HG03095 (cell line): ENCODE measurements around the gene PTGES2.
"Not testable (repeated sequence)": the region's sequence is repeated elsewhere in the genome, so short reads cannot be mapped to it uniquely, and the experiment has no call there.

ENCODE experiments used
- ATAC-seq: cut with Tn5 transposase; IDR thresholded peaks from one replicate; pipeline ENCODE4 v1.9.1; 2021; ENCODE audit warnings: moderate library complexity; ENCODE audit not compliant: unreplicated experiment

PTGES2 gene

DNA sequence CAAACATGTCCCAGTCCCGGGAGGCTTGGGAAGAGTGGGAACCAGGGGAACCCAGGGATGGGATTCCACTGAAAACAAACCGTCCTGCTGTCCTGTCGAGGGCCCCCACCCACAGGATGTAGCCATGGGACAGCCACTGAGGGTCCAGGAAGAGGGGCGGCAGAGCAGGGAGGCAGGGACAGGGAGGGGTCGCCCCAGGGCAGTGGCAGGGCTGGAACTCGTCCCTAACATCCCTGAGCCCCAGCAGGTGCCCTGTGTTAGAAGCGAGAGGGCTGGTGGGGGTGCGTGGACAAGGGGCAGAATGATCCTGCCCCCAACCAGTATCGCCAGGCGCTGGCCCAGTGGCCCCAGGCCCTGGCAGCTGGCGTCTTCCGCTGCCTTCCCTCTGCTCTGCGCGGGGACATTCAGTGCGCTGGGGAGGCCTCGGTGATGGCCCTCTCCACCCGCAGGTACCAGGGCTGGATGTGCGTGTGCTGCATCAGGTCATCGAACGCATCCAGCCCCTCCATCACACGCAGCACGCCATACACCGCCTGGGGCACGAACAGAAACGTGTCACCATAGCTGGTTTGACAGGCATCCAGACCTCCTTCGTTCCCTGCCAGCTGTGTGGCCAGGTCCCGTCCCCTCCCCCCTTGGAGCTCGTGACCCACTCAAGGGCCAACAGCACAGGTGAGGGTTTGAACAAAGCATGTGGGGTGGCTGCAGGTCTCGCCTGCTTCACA is 6.6 kb downstream of the PTGES2 start:
- no peak for ATAC-seq

DNA sequence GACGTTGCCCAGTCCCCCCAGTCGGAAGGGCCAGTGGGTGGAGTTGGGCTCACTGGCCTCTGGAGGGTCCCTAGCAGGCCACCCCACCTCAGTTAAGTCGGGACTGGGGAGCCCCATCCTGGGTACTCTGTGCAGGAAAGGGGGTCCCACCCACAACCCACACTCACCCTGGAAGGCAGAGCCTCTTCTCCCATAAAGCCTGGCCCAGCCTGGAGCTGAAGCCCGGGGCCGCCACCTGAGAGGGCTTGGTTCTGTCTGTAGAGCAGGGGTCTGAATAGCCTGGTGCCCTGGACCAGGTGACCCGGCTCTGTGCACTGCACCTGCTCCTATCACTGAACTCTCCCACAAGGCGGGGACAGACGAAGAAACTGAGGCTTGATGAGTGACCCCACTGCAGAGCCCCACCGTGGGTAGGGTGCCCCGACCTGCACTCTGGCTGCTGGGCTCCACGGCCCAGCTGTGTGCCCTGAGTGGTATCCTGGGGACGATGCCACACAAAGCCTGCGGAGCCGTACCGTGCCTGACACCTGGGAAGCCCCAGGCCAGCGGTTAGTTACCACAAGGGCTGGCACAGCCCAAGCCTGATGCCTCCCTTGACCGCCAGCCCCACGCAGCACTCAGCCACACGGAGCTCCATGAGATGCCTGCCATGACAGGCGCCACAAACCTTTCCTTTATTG is 7.3 kb downstream of the PTGES2 start:
- no peak for ATAC-seq

DNA sequence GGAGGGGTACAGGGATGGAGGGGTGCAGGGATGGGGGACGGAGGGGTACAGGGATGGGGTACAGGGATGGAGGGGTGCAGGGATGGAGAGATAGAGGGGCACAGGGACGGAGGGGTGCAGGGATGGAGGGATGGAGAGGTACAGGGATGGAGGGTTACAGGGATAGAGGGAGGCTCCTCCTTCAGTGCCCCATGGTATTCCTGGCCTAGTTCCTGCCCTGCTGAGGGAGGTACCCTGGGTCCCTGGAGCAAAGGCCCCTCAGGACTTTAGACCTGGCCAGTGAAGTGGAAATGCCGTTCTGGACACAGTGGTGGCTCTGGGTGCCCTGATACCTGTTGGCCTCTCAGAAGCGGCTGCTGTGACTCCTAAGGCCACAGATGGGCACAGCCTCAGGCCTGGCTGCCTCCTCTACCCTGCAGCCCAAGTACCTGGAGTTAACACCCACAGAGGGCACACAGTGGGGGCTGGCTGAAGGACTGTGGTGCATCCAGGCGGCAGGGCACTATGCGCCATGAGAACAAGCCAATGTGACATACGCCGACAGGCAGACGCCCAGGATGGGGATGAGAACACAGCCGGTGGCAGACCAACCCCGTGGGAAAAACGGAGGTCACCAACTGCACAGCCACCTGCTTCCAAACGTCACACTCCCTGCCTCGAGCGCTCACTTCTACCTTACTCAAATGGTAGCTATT is 8.4 kb downstream of the PTGES2 start:
- ATAC-seq, result no peak

DNA sequence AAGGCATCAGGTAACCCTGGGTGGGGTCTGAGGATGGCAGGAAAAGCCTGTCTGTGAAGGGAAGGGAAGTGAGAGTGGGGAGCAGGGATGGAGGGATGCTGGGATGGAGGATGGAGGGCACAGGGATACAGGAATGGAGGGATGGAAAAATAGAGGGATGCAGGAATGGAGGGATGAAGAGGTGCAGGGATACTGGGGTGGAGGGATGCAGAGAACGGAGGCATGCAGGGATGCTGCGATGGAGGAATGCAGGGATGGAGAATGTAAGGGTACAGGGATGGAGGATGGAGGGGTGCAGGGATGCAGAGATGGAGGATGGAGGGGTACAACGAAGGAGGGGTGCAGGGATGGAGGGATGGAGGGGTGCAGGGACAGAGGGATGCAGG is 9.1 kb downstream of the PTGES2 start:
- ATAC-seq, result no peak

DNA sequence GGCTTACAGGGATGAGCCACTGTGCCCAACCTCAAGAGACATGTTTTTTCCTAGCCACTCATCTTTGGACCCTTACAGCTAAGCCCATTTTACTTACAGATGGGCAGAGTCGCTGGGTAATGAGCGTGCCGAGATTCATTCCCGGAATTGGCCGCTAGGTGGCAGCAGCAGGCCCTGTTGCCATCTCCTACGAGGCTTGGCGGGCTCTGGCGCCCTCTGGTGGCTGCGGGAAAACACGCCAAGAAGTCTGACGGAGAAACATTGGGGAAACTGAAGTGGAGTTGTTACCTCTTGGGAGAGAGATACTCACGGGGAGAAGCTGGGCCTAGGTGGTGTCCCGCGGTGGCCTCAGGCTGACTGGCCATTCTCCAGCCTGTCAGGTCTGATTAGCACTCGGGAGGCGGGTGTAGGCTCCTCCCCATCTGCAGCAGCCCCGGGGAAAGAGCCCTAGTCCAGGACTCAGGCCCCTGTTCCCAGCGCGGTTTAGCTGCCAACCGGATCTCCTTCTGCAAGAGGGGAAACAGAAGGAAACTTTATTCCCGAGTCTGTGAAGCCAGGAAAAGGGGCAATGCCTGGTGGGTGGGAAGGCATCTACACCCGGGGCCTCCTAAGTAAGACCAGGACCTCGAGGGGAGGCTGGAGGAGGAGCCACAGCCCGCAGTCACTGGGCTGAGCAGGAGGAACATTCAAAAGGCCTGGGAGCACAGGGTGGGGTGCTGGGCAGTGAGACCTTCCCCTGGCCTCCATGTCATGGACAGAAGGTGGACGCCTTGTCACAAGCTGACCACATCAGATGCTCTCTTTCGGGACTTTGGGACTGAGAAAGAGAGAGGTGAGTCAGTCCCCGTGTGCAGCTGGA is 9.7 kb downstream of the PTGES2 start:
- ATAC-seq, result no peak

DNA sequence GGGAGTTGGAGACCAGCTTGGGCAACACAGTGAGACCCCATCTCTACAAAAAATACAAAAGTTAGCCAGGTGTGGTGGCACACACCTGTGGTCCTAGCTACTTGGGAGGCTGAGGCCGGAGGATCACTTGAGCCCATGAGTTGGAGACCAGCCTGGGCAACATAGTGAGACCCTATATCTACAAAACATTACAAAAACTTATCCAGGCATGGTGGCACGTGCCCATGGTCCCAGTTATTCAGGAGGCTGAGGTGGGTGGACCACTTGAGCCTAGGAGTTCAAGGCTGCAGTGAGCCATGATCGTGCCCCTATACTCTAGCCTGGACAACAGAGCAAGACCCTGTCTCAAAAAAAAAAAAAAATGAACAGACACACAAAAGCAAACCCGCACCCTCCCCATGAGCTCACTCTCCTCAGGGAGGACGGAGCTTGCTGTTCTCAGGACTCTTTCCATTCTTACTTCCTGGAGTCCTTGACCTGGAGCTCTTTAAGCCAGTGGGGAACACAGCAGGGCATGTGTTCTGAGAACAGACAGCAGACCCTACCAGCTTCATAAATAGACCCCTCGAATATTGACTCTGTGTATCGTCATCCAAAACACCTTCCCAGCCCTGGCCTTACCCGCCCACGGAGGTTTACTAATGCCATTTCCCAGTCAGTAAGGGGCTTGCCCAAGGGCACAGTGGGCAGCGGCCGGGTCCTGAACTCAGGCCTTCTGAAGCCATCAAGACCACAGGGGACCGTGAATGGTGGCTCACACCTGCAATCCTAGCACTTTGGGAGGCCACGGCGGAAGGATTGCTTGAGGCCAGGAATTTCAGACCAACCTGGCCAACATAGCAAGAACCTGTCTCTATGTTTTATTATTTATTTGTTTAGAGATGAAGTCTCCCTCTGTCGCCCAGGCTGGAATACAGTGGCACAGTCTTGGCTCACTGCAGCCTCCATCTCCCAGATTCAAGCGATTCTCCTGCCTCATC is 11.1 kb downstream of the PTGES2 start:
- ATAC-seq, result no peak

DNA sequence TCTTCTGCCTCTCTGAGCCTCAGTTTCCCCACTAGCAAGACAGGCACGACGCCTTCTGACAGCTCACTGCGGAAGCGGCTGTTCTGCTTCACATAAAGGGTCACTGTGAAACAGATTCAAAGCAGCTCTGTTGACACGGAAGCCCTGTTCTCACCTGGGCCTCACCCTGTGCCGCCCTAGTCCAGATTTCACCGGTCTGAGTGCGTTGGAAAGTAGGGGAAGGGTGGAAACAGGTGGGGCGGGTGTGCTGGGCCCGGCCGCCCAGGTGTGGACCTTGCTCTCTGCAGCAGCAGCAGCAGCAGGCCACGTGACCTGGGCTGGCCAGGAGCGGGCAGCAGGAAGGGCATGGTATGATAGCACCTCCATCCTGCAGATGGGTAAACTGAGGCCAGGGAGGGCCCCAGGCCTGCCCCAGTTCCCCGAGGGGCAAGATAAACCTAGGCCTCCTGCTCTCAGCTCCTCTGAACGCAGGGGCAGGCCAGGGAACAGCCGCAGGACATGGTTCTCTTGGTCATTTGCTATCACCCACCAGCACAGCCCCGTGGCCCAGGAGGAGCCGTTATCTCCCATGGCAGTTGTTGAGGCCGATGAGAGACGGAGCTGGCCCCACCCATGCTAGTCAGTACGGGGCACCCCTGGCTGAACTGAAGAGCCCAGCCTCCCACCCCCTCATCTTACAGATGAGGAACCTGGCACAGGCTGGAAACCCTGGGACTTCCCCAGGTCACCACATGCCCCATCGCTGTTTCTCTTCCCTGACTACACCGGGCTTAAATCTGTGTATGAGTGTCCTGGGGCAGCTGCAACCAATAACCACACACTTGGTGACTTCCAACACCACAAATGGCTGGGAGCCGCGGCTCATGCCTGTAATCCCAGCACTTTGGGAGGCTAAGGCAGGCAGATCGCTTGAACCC is 12.1 kb downstream of the PTGES2 start:
- no peak for ATAC-seq

DNA sequence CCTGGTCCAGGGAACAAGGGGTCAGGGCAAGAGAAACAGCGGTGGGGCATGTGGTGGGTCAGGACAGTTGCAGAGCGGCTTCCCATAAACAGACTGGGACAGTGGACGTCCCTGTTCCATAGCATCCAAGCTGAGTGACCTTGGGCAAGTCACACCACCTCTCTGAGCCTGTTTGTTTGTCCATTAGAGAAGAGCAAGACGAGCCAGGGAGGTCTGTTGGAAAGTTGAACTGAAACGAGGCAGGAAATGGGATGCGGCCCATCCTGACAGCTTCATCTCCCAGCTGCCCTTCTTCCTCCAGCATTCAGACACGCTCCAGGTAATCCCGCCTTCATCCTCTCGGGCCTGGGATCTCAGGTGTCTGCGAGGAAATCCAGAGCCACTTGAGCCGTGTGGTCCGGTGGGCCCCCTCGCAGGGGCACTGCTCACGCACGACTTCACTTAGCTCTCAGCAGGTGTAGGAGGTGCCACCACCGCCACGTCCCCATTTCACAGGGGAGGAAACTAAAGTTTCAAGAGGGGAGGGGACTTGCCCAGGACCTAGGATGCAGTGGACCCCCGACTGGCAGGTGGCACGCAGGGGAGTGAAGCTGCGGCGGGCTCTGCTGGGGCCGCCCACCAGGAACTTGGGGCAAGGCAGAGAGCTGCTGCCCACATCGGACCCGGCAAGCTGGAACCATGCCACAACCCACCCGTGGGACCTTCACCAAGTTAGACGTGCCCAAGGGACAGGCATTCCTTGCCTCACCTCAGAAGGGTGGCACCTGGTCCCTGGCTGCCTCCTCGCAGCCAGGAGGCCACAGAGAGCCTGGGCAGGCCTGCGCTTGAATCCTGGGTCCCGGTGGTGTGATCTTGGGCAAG is 13.0 kb downstream of the PTGES2 start:
- no peak for ATAC-seq

DNA sequence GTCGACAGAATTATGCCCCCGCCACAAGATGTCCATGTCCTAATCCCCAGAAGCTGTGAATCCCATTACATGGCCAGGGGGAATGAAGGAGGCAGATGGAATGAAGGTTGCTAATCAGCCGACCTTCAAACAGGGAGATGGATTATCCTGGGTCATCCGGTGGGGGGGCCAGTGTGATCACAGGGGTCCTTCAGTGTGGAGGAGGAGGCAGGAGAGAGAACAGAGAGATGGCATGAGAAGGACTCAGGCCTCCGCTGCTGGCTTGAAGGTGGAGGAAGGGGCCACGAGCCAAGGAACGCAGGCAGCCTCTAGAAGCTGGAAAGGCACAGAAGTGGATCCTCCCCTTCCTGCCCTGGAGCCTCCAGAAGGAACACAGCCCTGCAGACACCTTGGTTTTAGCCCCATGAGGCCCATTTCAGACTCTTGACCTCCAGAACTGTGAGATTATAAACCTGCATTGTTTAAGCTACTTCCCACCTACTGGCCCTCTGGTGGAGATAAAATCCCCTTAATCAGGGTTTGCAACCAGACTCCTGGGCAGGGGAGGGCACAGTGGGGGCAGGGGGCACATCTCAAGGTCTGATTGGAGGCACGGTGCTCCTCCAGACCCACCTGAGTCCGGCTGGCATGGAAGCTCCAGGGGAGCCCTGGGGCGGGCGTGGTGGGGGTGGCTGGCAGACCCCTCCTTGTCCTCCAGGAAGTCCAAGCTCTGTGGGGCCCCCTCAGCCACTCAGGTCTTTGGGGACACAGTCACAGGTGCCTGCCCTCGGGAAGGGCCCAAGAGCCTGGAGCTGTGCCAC is 13.8 kb downstream of the PTGES2 start:
- ATAC-seq, result no peak

DNA sequence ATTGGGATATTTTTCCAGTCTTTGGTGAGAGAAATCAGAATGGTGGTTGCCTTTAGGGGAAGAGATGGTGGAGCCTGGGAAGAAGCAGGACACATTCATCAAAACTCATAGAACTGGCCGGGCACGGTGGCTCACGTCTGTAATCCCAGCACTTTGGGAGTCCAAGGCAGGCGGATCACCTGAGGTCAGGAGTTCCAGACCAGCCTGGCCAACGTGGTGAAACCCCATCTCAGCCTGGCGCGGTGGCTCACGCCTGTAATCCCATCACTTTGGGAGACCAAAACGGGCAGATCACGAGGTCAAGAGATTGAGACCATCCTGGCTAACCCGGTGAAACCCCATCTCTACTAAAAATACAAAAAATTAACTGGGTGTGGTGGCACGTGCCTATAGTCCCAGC is 15.8 kb downstream of the PTGES2 start:
- ATAC-seq, result not testable (repeated sequence)

DNA sequence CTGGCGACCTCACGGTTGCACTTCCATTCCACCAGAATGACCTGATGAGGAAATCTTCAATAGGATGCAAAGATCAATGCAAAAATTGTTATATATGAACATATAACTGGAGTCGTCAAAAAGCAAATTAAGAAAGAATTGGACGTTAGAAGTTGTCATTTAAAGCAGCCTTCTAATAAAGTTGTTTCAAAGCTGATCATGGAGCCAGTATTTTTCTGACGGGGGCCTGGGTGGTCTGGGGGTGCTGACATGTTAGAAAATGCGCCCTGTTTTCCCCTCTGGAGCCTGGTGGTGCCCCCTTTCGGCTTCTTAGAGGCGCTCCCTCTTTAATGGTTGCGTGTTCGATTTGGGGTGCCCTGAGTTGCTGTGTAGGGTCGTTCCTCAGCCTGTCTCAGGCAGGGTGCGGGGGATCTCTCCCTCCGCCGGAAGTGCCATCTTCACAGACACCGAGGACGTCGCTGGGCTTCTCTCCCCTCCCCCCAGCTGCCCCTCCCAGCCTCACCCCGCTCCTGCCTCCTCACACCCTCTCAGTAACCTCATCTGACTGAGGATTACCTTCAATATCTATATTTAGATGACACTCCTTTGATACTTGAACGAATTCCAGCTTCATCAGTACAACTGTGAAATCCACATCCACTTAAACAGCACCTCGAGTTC is 18.3 kb downstream of the PTGES2 start:
- ATAC-seq, result no peak

DNA sequence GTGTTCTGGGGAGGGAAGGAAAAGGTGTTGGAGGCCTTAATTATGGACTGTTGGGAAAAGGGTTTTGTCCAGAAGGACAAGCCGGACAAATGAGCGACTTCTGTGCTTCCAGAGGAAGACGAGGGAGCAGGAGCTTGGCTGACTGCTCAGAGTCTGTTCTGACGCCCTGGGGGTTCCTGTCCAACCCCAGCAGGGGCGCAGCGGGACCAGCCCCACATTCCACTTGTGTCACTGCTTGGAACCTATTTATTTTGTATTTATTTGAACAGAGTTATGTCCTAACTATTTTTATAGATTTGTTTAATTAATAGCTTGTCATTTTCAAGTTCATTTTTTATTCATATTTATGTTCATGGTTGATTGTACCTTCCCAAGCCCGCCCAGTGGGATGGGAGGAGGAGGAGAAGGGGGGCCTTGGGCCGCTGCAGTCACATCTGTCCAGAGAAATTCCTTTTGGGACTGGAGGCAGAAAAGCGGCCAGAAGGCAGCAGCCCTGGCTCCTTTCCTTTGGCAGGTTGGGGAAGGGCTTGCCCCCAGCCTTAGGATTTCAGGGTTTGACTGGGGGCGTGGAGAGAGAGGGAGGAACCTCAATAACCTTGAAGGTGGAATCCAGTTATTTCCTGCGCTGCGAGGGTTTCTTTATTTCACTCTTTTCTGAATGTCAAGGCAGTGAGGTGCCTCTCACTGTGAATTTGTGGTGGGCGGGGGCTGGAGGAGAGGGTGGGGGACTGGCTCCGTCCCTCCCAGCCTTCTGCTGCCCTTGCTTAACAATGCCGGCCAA is 19.1 kb downstream of the PTGES2 start:
- no peak for ATAC-seq

DNA sequence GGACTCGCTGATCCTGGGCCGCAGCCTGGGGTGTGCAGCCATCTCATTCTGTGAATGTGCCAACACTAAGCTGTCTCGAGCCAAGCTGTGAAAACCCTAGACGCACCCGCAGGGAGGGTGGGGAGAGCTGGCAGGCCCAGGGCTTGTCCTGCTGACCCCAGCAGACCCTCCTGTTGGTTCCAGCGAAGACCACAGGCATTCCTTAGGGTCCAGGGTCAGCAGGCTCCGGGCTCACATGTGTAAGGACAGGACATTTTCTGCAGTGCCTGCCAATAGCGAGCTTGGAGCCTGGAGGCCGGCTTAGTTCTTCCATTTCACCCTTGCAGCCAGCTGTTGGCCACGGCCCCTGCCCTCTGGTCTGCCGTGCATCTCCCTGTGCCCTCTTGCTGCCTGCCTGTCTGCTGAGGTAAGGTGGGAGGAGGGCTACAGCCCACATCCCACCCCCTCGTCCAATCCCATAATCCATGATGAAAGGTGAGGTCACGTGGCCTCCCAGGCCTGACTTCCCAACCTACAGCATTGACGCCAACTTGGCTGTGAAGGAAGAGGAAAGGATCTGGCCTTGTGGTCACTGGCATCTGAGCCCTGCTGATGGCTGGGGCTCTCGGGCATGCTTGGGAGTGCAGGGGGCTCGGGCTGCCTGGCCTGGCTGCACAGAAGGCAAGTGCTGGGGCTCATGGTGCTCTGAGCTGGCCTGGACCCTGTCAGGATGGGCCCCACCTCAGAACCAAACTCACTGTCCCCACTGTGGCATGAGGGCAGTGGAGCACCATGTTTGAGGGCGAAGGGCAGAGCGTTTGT is 19.9 kb downstream of the PTGES2 start:
- no peak for ATAC-seq

DNA sequence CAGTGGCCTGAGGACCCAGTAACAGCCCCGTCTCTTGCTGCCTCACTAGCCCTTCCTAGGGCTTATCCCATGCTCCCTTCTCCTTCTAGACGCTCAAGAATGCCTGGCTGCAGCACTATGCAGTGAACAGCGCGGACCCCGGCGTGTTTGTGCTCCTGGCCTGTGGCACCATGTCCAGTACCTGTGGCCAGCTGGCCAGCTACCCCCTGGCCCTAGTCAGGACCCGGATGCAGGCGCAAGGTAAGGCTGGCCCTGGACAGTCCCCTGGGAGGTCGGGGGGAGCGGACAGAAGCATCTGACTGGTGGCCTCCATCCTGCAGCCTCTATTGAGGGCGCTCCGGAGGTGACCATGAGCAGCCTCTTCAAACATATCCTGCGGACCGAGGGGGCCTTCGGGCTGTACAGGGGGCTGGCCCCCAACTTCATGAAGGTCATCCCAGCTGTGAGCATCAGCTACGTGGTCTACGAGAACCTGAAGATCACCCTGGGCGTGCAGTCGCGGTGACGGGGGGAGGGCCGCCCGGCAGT is 20.5 kb downstream of the PTGES2 start:
- no peak for ATAC-seq
